Naive thymus-derived CD4-positive, alpha-beta T cell (primary cell): Measurements from ENCODE around the gene KCNJ11. TPM values are rescaled to one million over a fixed set of nuclear protein-coding genes. Genes with fewer than 3 reads are reported as not detected.

Source experiments
- ATAC-seq: fragments of 150-1000 bp; cut with Tn5 transposase; 2 replicates; pipeline ENCODE4 v1.10.0; 2021; ENCODE audit warnings: mild to moderate bottlenecking, moderate library complexity
- CTCF ChIA-PET: fragments of 350-600 bp; sonication (Branson Sonifier 250); formaldehyde crosslinking; loops from one replicate; lab custom pipeline; 2021; ENCODE audit warnings: antibody characterized with exemption; lab: Charles Lee
- POLR2A ChIA-PET: fragments of 350-600 bp; sonication (Branson Sonifier 250); formaldehyde crosslinking; loops from one replicate; lab custom pipeline; 2021; ENCODE audit warnings: antibody characterized with exemption, inconsistent platforms; lab: Charles Lee
- DNase-seq, 9 donors: peaks; one replicate each; pipeline versions ENCODE4 v3.0.0 to v3.0.0-alpha.2; 2020 to 2022; ENCODE audit warnings: mixed read lengths in 1 of 9
- H3K27ac ChIP-seq: one replicate; pipeline ENCODE4 v1.7.0; 2013; ENCODE audit warnings: mild to moderate bottlenecking, low read depth, low read length, moderate library complexity
- H3K27me3 ChIP-seq, 2 donors: one replicate each; pipeline ENCODE4 v1.7.0; 2013; ENCODE audit warnings: low read length in 2 of 2, mild to moderate bottlenecking in 2 of 2, moderate library complexity in 2 of 2; ENCODE audit not compliant: control insufficient read depth in 2 of 2, insufficient read depth in 2 of 2
- H3K36me3 ChIP-seq, 3 experiments: 1 replicate in 2 of 3; 2 replicates in 1 of 3; pipeline ENCODE4 v1.7.0; 2013; ENCODE audit warnings: low read length in 3 of 3, mild to moderate bottlenecking in 3 of 3, moderate library complexity in 1 of 3; ENCODE audit not compliant: insufficient read depth in 3 of 3, control insufficient read depth in 2 of 3
- H3K4me1 ChIP-seq, 2 donors: one replicate each; pipeline ENCODE4 v1.7.0; 2013; ENCODE audit warnings: low read length in 2 of 2, mild to moderate bottlenecking in 2 of 2, moderate library complexity in 1 of 2; ENCODE audit not compliant: control insufficient read depth in 2 of 2, insufficient read depth in 2 of 2
- H3K4me3 ChIP-seq: 2 replicates; pipeline ENCODE4 v1.7.0; 2013; ENCODE audit warnings: mild to moderate bottlenecking, low read length
- H3K9me3 ChIP-seq, 3 experiments: 1 replicate in 2 of 3; 2 replicates in 1 of 3; pipeline ENCODE4 v1.7.0; 2013; ENCODE audit warnings: low read length in 3 of 3; ENCODE audit not compliant: control insufficient read depth in 2 of 3
- H3K27ac Mint-ChIP-seq, 9 donors: one replicate each; pipeline ENCODE4 v1.8.0; 2020 to 2022; ENCODE audit warnings: mixed read lengths in 9 of 9, mild to moderate bottlenecking in 8 of 9, moderate library complexity in 5 of 9, inconsistent platforms in 2 of 9
- H3K27me3 Mint-ChIP-seq, 5 donors: one replicate each; pipeline ENCODE4 v1.8.0; 2021 to 2022; ENCODE audit warnings: mixed read lengths in 5 of 5, mild to moderate bottlenecking in 1 of 5
- H3K36me3 Mint-ChIP-seq, 5 donors: one replicate each; pipeline ENCODE4 v1.8.0; 2020 to 2022; ENCODE audit warnings: mixed read lengths in 5 of 5, mild to moderate bottlenecking in 3 of 5, inconsistent platforms in 1 of 5
- H3K4me1 Mint-ChIP-seq, 7 donors: one replicate each; pipeline ENCODE4 v1.8.0; 2020 to 2022; ENCODE audit warnings: mixed read lengths in 7 of 7, mild to moderate bottlenecking in 3 of 7, inconsistent platforms in 1 of 7
- H3K4me3 Mint-ChIP-seq, 10 donors: one replicate each; pipeline ENCODE4 v1.8.0; 2020 to 2022; ENCODE audit warnings: mild to moderate bottlenecking in 10 of 10, mixed read lengths in 10 of 10, moderate library complexity in 6 of 10, inconsistent platforms in 2 of 10
- H3K9me3 Mint-ChIP-seq, 11 donors: one replicate each; pipeline ENCODE4 v1.8.0; 2020 to 2022; ENCODE audit warnings: mixed read lengths in 11 of 11, mild to moderate bottlenecking in 4 of 11, inconsistent platforms in 1 of 11, moderate library complexity in 1 of 11
- intact Hi-C, 2 donors: fragments of 100-400 bp; cut with micrococcal nuclease; formaldehyde crosslinking; loops; one replicate each; pipeline ENCODE4 v1.15.1; 2023
- polyA plus RNA-seq, 2 donors: library from polyadenylated mRNA; unstranded; fragments of 300-500 nt; fragmentation: Illumina TruSeq; gene quantifications; one replicate each; pipeline ENCODE4 v1.2.3, GENCODE V29; 2021
- total RNA-seq, 6 experiments: library from RNA in 5 of 6; stranded (reverse) in 5 of 6; gene quantifications; 1 replicate in 5 of 6; 2 replicates in 1 of 6; pipeline ENCODE4 v1.2.3 and lab custom pipeline; 2021 to 2026

Gene KCNJ11
- total and polyA plus RNA-seq, 7 experiments from 2014 or later, result 0.24 to 1.4 (median 0.30) TPM; not detected in 4

GRCh38 chr11:17389211-17389956 lies 925 bp upstream of the KCNJ11 start:
- Histone ChIP-seq H3K36me3 (no peaks in the 10 kb centered on the region), H3K9me3 (no peaks in the 10 kb centered on the region), H3K4me1 (peaks cover 0 to 4% of the 10 kb centered on the region in 2 donors), H3K27me3 (no peaks in the 10 kb centered on the region), H3K27ac (peak overlapping the region; percentile 66), H3K4me3 (peak overlapping the region; percentile 62)
- intact Hi-C loops, result loop anchor here (1.0 to 10.0 kb wide), 9 partner anchors 35 to 585 kb away; partner anchors contain the start of genes NUCB2 (in 1 of the 2) and RPS13 (in 1 of the 2)
- H3K27me3 Mint-ChIP-seq, result peaks cover 0 to 16% (median 0%) of the 10 kb centered on the region in 5 donors
- ATAC-seq (peak; percentile 96), DNase-seq (peak; percentile 57 to 87 (median 80))
- no peaks in the 10 kb centered on the region for H3K36me3 Mint-ChIP-seq
- ChIA-PET POLR2A (interaction anchor here (0.8 kb wide), 1 partner anchor 29 kb away, joined by 3 read pairs; no protein-coding TSS in a partner anchor), CTCF (interaction anchor here (0.7 to 0.9 kb wide), 2 partner anchors 11 to 158 kb away, joined by 3 to 4 read pairs; partner anchors contain the start of gene OTOG)
- H3K4me1 Mint-ChIP-seq, result peaks cover 0 to 9% (median 5%) of the 10 kb centered on the region in 7 donors
- peak overlapping the region; percentile 77 to 90 (median 83) for H3K4me3 Mint-ChIP-seq
- H3K27ac Mint-ChIP-seq, result peak overlapping the region in 7 of 9 donors; percentile 12 to 84 (median 55)
- H3K9me3 Mint-ChIP-seq, result no peaks in the 10 kb centered on the region

- DNase-seq (peak in 1 of 9 donors; percentile 7), ATAC-seq (no peak)
- no peaks in the 10 kb centered on the region for H3K9me3 ChIP-seq
- peak overlapping the region in 9 of 10 donors; percentile 17 to 88 (median 75) for H3K4me3 Mint-ChIP-seq
- peaks cover 0 to 4% of the 10 kb centered on the region in 2 donors for H3K4me1 ChIP-seq
- peaks cover 0 to 16% (median 0%) of the 10 kb centered on the region in 5 donors for H3K27me3 Mint-ChIP-seq
- H3K9me3 Mint-ChIP-seq, result no peaks in the 10 kb centered on the region
- no peak overlapping the region for H3K4me3 ChIP-seq
- POLR2A ChIA-PET, result no interaction called here
- no peak overlapping the region for H3K27ac ChIP-seq
- H3K36me3 ChIP-seq, result no peaks in the 10 kb centered on the region
- intact Hi-C loops, result loop anchor here in 1 of 2 donors (10.0 kb wide), 3 partner anchors 337 to 587 kb away; no protein-coding TSS in a partner anchor
- peak overlapping the region in 2 of 9 donors; percentile 29 to 54 for H3K27ac Mint-ChIP-seq
- H3K27me3 ChIP-seq, result no peaks in the 10 kb centered on the region
- CTCF ChIA-PET, result no interaction called here
- peaks cover 0 to 9% (median 5%) of the 10 kb centered on the region in 7 donors for H3K4me1 Mint-ChIP-seq
- H3K36me3 Mint-ChIP-seq, result no peaks in the 10 kb centered on the region
These were observed 648 bp downstream of the KCNJ11 start for GRCh38 chr11:17387811-17388210.

- POLR2A ChIA-PET, result no interaction called here
- CTCF ChIA-PET, result interaction anchor here (1.2 kb wide), 2 partner anchors 117 to 157 kb away, joined by 3 to 4 read pairs; no protein-coding TSS in a partner anchor
These were observed 1.2 kb downstream of the KCNJ11 start for GRCh38 chr11:17387254-17387653.

GRCh38 chr11:17386331-17387084 lies 2.0 kb downstream of the KCNJ11 start:
- H3K9me3 Mint-ChIP-seq, result no peaks in the 10 kb centered on the region
- H3K4me1 Mint-ChIP-seq, result peaks cover 0 to 9% (median 5%) of the 10 kb centered on the region in 7 donors
- intact Hi-C loops, result loop anchor here in 1 of 2 donors (10.0 kb wide), 3 partner anchors 338 to 588 kb away; no protein-coding TSS in a partner anchor
- H3K27ac Mint-ChIP-seq, result no peak overlapping the region
- Histone ChIP-seq H3K4me3 (no peak overlapping the region), H3K27me3 (no peaks in the 10 kb centered on the region), H3K4me1 (peaks cover 0 to 4% of the 10 kb centered on the region in 2 donors), H3K36me3 (no peaks in the 10 kb centered on the region), H3K27ac (no peak overlapping the region), H3K9me3 (no peaks in the 10 kb centered on the region)
- ChIA-PET CTCF (interaction anchor here (0.7 to 1.2 kb wide), 4 partner anchors 118 to 156 kb away, joined by 3 to 5 read pairs (median 4); no protein-coding TSS in a partner anchor), POLR2A (no interaction called here)
- H3K27me3 Mint-ChIP-seq, result peaks cover 0 to 15% (median 0%) of the 10 kb centered on the region in 5 donors
- peak overlapping the region in 4 of 10 donors; percentile 30 to 83 (median 56) for H3K4me3 Mint-ChIP-seq
- H3K36me3 Mint-ChIP-seq, result no peaks in the 10 kb centered on the region
- peak; percentile 30 for ATAC-seq
- peak in 5 of 9 donors; percentile 10 to 52 (median 29) for DNase-seq

More at GRCh38 chr11:17387254-17387653, 1.2 kb downstream of the KCNJ11 start:
- Histone ChIP-seq H3K27ac (no peak overlapping the region), H3K9me3 (no peaks in the 10 kb centered on the region), H3K4me1 (peaks cover 0 to 4% of the 10 kb centered on the region in 2 donors), H3K27me3 (no peaks in the 10 kb centered on the region), H3K4me3 (no peak overlapping the region), H3K36me3 (no peaks in the 10 kb centered on the region)
- DNase-seq, result no peak
- Mint-ChIP-seq H3K9me3 (no peaks in the 10 kb centered on the region), H3K27me3 (peaks cover 0 to 16% (median 0%) of the 10 kb centered on the region in 5 donors), H3K36me3 (no peaks in the 10 kb centered on the region), H3K27ac (peak overlapping the region in 3 of 9 donors; percentile 29 to 54 (median 48)), H3K4me1 (peaks cover 0 to 9% (median 5%) of the 10 kb centered on the region in 7 donors), H3K4me3 (peak overlapping the region in 9 of 10 donors; percentile 13 to 88 (median 73))
- intact Hi-C loops, result loop anchor here in 1 of 2 donors (10.0 kb wide), 3 partner anchors 338 to 588 kb away; no protein-coding TSS in a partner anchor
- ATAC-seq, result no peak

- Mint-ChIP-seq H3K4me1 (peaks cover 0 to 9% (median 5%) of the 10 kb centered on the region in 7 donors), H3K4me3 (no peak overlapping the region), H3K27me3 (peaks cover 0 to 12% (median 0%) of the 10 kb centered on the region in 5 donors), H3K27ac (no peak overlapping the region), H3K36me3 (no peaks in the 10 kb centered on the region), H3K9me3 (no peaks in the 10 kb centered on the region)
- H3K27ac ChIP-seq, result no peak overlapping the region
- no peaks in the 10 kb centered on the region for H3K36me3 ChIP-seq
- H3K4me3 ChIP-seq, result no peak overlapping the region
- no peak for ATAC-seq
- intact Hi-C loops, result loop anchor here (2.0 to 10.0 kb wide), 6 partner anchors 33 to 589 kb away; no protein-coding TSS in a partner anchor
- CTCF ChIA-PET, result interaction anchor here (0.7 to 1.7 kb wide), 5 partner anchors 119 to 156 kb away, joined by 4 to 5 read pairs (median 4); no protein-coding TSS in a partner anchor
- H3K9me3 ChIP-seq, result no peaks in the 10 kb centered on the region
- H3K27me3 ChIP-seq, result no peaks in the 10 kb centered on the region
- POLR2A ChIA-PET, result no interaction called here
- peaks cover 0 to 4% of the 10 kb centered on the region in 2 donors for H3K4me1 ChIP-seq
- no peak for DNase-seq
These were observed 2.5 kb downstream of the KCNJ11 start for GRCh38 chr11:17385926-17386325.

GRCh38 chr11:17385492-17385891 lies 3.0 kb downstream of the KCNJ11 start:
- Mint-ChIP-seq H3K36me3 (no peaks in the 10 kb centered on the region), H3K4me3 (no peak overlapping the region), H3K27ac (no peak overlapping the region), H3K9me3 (no peaks in the 10 kb centered on the region), H3K27me3 (peaks cover 0 to 12% (median 0%) of the 10 kb centered on the region in 5 donors), H3K4me1 (peaks cover 0 to 9% (median 5%) of the 10 kb centered on the region in 7 donors)
- Histone ChIP-seq H3K9me3 (no peaks in the 10 kb centered on the region), H3K27ac (no peak overlapping the region), H3K4me1 (peaks cover 0 to 4% of the 10 kb centered on the region in 2 donors), H3K4me3 (no peak overlapping the region), H3K36me3 (no peaks in the 10 kb centered on the region), H3K27me3 (no peaks in the 10 kb centered on the region)
- ChIA-PET POLR2A (no interaction called here), CTCF (interaction anchor here (1.1 to 3.9 kb wide), 6 partner anchors 22 to 155 kb away, joined by 4 to 39 read pairs (median 6); no protein-coding TSS in a partner anchor)
- intact Hi-C loops, result loop anchor here (2.0 to 10.0 kb wide), 6 partner anchors 33 to 589 kb away; no protein-coding TSS in a partner anchor
- DNase-seq (no peak), ATAC-seq (no peak)
